ENCODE measurements around the gene GCSH. TPM values are rescaled to one million over a fixed set of nuclear protein-coding genes. Genes with fewer than 3 reads are reported as not detected.
A peak's percentile ranks its signal among the peaks of the same experiment; 100 is the strongest.

Gene GCSH
- total RNA-seq, 1 donor = 36.2 TPM

GRCh38 chr16:81036751-81037350 is 59.3 kb downstream of the GCSH start:
- no peak for TF ChIP-seq CTCF (IDR thresholded peaks at IDR 0.05; ENCODE audit: insufficient read depth, low read length)
- H3K4me3 ChIP-seq (ENCODE audit: low read depth, low read length) = peak overlapping the region; percentile 80
- DNase-seq (ENCODE audit: low read depth) = peak; percentile 9

GRCh38 chr16:81035975-81036750 is 60.0 kb downstream of the GCSH start:
- H3K4me3 ChIP-seq (ENCODE audit: low read depth, low read length) = peak overlapping the region; percentile 80
- TF ChIP-seq CTCF (IDR thresholded peaks at IDR 0.05; ENCODE audit: insufficient read depth, low read length) = no peak
- peak; percentile 33 for DNase-seq (ENCODE audit: low read depth)

- peak; percentile 66 for DNase-seq (ENCODE audit: low read depth)
- TF ChIP-seq CTCF (IDR thresholded peaks at IDR 0.05; ENCODE audit: insufficient read depth, low read length) = peak; percentile 80
- H3K4me3 ChIP-seq (ENCODE audit: low read depth, low read length) = peak within 1 kb of the TSS; percentile 80
Observed at GRCh38 chr16:81035398-81035974, 60.7 kb downstream of the GCSH start, which contains the start of gene ATMIN. Gene ATMIN (plus strand): TSS chr16:81035842. CDS start chr16:81035871, 29 bp downstream.

Small RNA genes lying within 50 kb of the gene (small RNA-seq; reads per million reads assigned to genes)
- not detected for gene AC092718.3
- not detected for gene RNU6-1191P

Other genes starting within 250 kb of the GCSH start
- 21.5 and 56.9 TPM in 2 replicates for gene CMC2, start 89.5 kb downstream of the GCSH start, total RNA-seq (ENCODE audit: low replicate concordance)
- gene CENPN, start 89.2 kb downstream of the GCSH start, total RNA-seq (ENCODE audit: low replicate concordance) = 9.9 and 65.5 TPM in 2 replicates
- gene ATMIN, start 60.6 kb downstream of the GCSH start, total RNA-seq (ENCODE audit: low replicate concordance) = 38.2 and 45.4 TPM in 2 replicates
- gene C16orf46, start 19.2 kb downstream of the GCSH start, total RNA-seq (ENCODE audit: low replicate concordance) = 0.54 and 0.90 TPM in 2 replicates
- gene BCO1, start 142.3 kb upstream of the GCSH start, total RNA-seq (ENCODE audit: low replicate concordance) = not detected in 2 replicates
- gene GAN, start 218.6 kb upstream of the GCSH start, total RNA-seq (ENCODE audit: low replicate concordance) = 6.2 and 21.3 TPM in 2 replicates